Measurements from ENCODE around the gene GLT1D1.

DNA sequence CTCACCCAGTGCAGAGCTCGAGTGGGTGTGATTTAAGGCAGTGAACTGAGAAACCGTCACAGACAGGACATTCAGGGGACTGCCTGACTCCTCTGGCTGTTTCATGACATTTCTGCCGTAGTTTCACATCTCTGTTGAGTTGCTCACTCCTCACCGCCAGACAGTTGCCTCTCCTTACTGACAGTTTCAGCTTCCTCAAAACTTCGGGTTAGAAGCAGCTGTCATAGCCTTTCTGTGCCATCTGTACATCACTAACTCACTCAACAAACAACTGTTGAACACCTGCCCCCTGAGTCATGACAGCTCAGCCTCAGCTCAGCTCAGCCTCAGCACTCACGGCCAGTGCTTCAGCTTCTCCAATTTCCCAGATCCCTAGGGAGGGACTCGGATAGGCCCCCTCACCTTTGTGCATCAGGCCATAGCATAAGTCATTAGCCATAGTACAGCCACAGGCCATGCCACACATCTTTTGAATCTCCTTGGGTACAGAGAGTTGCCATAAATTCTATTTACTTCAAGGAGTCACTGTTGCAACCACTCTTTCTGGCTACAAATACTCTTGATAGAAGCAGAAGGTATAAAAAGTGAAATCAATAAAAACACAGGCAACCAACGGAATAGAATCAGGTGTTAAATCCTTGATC, 23.3 kb upstream of the GLT1D1 start:
- TF ChIP-seq CTCF (IDR thresholded peaks at IDR 0.05) (no peak), POLR2A (IDR thresholded peaks at IDR 0.05) (no peak)

All from uterus (tissue), 2 donors.